ENCODE data around the gene PTPRM.

DNA sequence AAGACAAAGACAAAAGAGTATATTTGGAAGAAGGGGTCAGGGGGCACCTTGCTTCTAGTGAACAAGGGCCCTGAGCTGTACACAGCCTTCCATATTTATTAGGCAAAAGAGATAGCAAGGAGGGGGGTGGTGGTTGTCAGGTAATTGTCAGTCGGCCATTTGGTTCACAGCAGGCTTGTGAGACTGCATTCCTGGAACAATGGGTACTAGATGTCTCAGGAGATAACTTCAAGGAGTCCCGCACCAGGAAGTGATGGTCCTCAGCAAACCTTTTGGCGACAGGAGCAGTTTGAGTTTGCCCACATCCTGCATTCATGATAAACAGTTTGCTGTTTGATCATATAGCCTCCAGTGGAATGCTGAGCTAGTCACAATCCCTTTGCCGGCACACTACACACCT, 665.7 kb downstream of the PTPRM start:
- TF ChIP-seq, protein P1, sequence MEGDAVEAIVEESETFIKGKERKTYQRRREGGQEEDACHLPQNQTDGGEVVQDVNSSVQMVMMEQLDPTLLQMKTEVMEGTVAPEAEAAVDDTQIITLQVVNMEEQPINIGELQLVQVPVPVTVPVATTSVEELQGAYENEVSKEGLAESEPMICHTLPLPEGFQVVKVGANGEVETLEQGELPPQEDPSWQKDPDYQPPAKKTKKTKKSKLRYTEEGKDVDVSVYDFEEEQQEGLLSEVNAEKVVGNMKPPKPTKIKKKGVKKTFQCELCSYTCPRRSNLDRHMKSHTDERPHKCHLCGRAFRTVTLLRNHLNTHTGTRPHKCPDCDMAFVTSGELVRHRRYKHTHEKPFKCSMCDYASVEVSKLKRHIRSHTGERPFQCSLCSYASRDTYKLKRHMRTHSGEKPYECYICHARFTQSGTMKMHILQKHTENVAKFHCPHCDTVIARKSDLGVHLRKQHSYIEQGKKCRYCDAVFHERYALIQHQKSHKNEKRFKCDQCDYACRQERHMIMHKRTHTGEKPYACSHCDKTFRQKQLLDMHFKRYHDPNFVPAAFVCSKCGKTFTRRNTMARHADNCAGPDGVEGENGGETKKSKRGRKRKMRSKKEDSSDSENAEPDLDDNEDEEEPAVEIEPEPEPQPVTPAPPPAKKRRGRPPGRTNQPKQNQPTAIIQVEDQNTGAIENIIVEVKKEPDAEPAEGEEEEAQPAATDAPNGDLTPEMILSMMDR (IDR thresholded peaks at IDR 0.05): no peak
- no peak for TF ChIP-seq POLR2A (IDR thresholded peaks at IDR 0.05)

Measured in lower leg skin (tissue), 3 donors.